Erythroblast (primary cell): ENCODE results near the gene ZNF473.
"Not testable (repeated sequence)": the region's sequence is repeated elsewhere in the genome, so short reads cannot be mapped to it uniquely, and the experiment has no call there.

ENCODE experiments used
- GATA1 ChIP-seq: IDR thresholded peaks from 2 replicates; pipeline ENCODE4 v1.6.1; 2011; ENCODE audit warnings: low read depth, mild to moderate bottlenecking, control low read depth, low read length, moderate library complexity
- POLR2A ChIP-seq: IDR thresholded peaks from 2 replicates; pipeline ENCODE4 v1.6.1; 2011; ENCODE audit warnings: mild to moderate bottlenecking, low read length

- not testable (repeated sequence) for TF ChIP-seq POLR2A, GATA1
These were observed 64.9 kb downstream of the ZNF473 start for GRCh38 chr19:50090706-50091105.
